GM21515 (cell line): ENCODE data around the gene ZNF771.
"Not testable (repeated sequence)": the region's sequence is repeated elsewhere in the genome, so short reads cannot be mapped to it uniquely, and the experiment has no call there.

ENCODE experiments used
- ATAC-seq: cut with Tn5 transposase; IDR thresholded peaks from one replicate; pipeline ENCODE4 v1.9.1; 2021; ENCODE audit not compliant: unreplicated experiment

Gene ZNF771

DNA sequence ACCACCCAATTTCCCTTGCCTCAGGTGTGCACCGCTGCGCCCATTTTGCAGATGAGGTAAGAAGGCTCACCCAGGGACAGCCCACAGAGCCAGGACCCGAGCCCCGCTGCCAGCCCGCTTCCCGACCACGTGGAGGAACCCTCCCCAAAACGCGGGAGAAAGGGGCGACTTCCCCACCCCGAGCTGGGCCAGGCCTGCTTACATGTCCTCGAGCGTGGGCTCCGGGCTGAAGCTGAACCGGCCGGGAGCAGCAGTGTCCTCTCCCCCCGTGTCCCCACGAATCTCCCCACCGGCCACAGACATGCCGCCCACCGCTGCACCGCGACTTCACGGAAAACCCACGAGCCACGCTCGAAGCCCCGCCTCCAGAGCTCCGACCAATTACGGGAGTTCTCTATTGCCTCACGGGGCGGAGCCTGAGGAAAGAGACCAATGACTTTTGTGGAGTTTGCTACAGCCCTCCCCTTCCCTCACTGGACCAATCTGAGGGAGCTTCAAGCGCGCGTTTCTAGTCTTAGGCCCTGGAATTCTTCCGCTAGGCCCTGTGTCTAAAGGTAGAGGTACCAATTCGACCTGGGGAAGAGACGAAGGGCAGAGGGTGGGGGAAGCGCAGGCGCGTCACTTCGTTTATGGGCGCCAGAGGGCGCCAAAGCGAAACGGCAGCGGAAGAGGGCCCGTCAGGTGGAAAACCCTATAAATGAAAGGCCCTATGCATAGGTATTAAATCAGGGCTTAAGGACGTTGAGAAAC is 22.4 kb downstream of the ZNF771 start, which contains the start of gene DCTPP1:
DCTPP1 (minus strand) TSS at position 353 of the 750 bp plus-strand sequence; CDS start at position 303, 50 bp downstream.
- ATAC-seq = peak; percentile 89

DNA sequence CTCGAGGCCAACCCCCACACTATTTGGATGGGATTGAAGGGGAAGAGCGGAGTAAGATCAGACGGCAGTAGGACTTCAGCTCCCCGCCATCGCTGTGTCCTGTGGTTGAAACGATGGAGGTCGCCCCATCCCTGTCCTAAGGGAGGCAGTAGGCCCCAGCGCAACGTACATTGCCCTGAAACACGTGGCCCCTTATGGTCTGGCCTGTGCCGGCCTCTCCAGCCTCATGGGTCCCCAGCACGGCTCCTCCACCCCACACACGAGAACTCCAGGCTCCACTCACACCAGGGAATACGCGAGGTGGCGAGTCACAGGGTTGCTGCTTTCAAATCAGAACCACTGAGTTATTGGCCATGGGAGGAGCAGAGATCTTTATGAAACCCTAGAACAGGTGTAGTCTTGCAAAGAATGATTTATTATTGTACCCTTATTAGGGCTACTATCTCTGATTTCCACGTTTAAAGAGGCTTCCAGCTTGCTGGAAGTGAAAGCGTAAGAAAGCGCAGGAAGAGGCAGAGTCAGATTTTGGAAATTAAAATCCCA is 23.1 kb downstream of the ZNF771 start:
- peak; percentile 14 for ATAC-seq

DNA sequence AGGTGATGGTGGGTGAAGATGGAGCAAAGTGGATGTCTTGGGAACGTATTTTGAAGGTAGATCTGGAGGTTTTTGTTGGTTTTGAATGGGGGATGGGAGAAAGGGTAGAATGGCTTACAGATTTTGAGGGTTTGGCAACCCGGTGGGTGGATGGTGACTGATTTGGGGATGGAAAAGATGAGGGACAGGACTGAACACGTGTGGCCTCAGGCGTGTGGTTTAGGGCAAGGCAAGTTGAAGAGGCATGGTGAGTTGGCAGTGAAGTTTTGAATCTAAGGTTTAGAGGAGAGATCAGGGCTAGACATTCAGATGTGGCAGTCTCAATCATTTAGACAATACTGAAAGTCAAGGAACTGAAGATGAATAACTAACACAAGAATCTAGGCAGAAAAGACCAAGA is 27.4 kb downstream of the ZNF771 start:
- no peak for ATAC-seq

DNA sequence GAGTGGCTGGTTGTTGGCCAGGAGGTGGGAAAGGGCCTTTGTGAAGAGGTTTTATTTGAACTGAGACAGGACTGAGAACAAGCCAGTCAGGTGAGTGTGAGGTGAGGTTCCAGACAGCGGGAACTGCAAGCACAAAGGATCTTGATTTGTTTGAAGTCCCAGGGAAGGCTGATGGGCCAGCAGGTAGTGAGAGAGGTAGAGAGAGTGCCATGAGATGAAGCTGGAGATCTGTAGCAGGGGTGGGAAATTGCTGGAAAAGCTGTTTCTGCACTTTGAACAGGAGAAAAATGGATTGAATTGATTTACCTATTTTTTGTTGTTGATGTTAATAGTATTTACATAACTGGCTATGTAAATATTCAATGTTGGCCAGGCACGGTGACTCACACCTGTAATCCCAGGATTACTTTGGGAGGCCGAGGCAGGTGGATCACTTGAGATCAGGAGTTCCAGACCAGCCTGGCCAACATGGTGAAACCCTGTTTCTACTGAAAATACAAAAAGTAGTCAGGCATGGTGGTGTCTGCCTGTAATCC is 30.2 kb downstream of the ZNF771 start:
- no peak for ATAC-seq

DNA sequence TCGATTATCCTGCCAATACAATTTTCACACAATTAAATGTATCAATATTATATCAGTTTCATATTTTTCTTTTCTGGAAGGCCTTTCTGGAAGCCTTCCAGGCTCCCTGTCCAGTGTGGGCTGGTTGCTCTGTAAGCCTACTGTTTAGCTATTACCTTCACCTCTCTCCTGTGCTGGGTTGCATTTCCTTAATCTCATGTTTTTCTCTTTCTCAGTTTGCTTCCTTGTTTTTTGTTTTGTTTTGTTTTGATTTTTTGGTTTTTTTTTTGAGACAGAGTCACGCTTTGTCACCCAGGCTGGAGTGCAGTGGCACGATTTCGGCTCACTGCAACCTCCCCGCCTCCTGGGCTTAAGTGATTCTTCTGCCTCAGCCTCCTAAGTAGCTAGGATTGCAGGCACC is 31.4 kb downstream of the ZNF771 start:
- no peak for ATAC-seq

DNA sequence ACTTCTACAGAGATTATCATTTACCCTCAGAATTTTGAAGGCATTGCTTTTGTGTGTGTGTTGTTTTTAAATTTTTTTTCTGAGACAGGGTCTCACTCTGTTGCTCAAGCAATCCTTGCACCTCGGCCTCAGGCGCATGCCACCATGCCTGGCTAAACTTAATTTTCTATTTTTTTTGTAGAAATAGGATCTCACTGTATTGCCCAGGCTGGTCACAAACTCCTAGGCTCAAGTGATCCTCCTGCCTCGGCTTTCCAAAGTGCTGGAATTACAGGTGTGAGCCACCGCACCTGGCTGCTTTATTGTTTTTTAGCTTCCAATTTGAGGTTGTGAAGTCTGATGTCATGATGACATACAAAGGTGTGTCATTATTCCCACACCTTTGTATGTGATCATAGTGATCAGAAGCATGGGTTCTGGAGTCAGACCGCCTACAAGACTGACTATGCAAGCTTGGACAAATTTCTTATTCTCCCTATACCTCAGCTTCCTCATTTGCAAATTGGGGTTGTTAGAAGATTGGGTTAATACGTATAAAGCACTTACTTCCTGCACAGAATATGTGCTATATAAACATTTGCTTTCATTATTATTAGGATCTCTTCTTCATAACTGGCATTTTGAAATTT is 32.4 kb downstream of the ZNF771 start:
- no peak for ATAC-seq

DNA sequence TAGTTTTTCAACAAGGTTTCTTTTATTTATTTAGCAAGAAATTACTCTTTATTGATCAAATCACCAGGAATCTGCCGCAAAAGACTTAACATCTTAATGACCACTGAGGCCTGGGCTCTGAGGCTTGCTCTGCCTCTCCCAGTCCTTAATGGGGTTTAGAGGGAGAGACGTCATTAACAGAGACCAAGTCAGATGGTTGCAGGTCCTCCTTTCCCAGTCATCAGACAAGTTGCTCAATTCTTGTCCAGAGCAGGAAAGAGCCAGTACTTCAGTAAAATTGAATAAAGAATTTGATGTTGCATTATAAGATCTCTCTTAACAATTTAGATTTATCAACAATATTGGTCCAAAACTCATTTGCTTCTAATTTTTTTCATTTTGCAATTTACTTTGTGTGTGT is 36.2 kb downstream of the ZNF771 start:
- no peak for ATAC-seq

DNA sequence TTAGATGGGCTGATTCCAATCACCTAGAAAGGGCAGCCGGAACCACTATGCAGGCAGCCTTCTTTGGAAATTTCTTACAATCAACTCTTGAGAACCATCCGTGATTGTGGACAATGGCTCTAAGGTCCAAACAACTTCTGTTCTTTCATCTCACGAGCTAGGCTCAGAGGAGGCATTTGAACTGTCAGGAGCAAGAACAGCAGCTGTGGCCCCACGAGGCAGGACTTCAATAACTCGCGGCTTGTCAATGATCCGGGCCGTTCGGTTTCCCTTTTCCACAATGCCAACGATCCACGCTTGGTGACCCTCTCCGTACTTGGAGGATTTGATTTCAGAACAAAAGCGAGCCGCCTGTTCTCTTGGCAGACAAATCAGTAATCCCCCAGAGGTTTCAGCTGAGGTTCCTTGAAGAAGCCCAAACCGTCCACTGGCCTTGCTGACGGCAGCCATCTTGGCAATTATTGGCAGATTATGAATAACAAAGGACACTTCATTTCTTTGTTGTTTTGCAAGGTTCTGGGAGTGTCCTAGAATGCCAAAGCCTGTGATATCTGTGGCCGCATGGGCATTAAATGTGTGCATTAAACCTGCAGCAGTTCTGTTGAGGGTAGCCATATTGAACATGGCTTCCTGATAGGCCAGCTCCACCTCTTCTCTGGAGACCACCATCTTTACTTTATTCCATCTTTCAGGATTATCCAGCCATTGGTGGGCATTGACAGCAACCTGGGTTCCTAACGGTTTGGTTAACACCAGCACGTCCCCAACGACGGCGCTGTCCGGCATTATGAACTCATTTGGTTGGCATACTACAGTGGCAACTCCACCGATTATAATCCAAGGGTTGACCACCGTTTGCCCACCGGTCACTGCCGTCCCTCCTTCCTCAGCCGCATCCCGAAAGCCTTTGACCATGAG is 37.1 kb downstream of the ZNF771 start:
- no peak for ATAC-seq

DNA sequence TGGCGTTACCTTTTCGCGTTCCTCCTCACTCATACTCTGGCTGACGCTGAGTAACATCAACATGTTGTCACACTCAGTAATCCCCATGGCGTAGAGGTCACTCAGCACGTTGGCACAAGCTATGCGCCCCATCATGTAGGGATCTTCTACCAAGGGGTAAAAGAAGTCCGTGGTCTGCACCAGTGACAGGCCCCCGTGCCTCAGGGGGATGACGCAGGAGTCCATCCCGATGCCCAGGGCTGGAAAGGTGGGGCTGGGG is 37.7 kb downstream of the ZNF771 start:
- peak; percentile 11 for ATAC-seq

DNA sequence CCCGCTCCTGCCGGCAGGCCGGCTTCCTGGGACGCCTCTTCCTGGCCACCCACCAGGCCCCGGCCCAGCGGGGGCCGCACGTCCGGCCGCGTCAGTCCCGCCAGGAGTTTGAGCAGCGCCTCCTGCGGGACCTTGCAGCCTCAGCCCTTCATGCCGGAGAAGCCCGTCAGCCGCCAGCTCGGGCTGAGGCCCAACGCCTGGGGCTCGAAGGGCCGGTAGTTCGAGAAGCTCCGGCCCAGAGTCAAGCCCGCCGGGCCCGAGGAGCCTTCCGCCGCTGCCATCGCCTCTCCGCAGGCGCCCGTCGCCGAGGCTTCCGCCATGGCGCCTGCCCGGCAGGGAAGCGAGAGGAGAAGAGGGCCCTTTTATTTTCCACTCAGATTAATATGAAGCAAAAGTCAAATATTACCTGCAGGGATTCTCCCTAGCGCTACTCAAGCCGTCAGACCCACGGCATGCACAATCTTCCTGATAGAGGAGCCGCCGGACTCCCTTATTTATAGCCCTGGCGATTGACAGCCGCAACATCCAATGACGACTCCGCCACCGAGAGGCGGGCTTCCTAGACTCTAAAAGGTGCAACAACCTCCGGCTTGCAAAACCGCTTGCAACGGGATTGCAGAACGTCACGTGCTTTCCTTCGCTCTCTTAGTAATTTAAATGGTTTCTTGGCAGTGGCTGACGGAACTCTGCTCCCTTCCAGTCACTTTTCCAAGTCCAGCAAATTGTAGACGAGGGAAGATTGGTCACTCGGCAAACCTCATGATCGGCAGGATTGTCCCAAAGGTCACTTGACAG is 38.2 kb downstream of the ZNF771 start, which contains the start of gene SEPHS2:
SEPHS2 (minus strand) TSS at position 467 of the 795 bp plus-strand sequence; CDS start at position 320, 147 bp downstream.
- peak; percentile 71 for ATAC-seq

DNA sequence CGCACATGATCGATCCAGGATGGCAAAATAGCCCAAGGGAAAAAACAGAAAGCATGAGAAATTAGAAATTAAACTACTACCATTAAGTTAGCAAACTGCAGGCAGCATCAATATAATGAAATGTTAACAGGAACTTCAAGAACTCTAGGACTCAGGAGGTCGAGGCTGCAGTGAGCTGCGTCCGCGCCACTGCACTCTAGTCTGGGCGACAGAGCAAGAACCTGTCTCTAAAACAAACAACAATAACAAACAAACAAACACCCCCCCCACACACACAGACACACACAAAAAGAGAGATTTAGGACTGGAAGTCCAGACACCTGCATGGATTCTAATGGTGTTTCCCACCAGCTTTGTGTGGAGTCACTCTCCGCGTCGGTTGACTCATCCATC is 38.8 kb downstream of the ZNF771 start:
- no peak for ATAC-seq

DNA sequence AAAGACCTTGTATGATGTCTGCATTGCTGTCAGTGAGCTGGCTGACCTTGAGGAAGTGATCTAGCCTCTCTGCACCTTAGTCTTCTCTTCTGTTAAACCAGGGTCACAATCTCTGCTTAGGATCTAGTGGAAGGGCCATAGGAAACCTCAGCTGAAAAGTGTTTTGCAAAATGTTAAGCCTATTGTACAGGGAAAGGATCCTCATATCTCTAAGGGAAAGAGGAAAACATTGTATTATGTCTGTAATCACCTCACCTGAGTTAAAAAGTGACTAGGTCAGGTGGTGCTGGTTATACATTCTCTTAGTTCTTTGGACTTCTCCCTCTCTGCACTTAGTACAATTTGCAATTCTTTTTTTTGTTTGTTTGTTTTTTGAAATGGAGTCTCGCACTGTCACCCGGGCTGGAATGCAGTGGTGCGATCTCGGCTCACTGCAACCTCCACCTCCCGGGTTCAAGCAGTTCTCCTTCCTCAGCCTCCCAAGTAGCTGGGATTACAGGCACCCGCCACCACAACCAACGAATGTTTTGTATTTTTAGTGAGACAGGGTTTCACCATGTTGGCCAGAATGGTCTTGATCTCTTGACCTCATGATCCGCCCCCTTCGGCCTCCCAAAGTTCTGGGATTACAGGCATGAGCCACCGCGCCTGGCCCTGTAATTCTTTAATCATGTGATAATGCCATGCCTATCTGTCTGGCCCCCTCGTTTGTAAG is 40.3 kb downstream of the ZNF771 start:
- no peak for ATAC-seq

DNA sequence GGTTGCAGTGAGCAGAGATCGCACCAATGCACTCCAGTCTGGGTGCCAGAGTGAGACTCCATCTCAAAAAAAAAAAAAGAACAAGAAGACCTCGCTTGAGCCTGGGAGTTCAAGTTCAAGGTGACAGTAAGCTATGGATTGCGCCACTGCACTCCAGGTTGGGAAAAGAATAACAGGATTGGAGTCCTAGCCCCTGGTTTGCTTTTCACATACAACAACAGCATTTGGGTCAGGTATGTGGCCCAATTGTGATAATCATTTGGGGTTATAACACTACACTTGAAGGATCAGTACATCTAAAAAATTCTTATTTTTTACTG is 41.7 kb downstream of the ZNF771 start:
- no peak for ATAC-seq

DNA sequence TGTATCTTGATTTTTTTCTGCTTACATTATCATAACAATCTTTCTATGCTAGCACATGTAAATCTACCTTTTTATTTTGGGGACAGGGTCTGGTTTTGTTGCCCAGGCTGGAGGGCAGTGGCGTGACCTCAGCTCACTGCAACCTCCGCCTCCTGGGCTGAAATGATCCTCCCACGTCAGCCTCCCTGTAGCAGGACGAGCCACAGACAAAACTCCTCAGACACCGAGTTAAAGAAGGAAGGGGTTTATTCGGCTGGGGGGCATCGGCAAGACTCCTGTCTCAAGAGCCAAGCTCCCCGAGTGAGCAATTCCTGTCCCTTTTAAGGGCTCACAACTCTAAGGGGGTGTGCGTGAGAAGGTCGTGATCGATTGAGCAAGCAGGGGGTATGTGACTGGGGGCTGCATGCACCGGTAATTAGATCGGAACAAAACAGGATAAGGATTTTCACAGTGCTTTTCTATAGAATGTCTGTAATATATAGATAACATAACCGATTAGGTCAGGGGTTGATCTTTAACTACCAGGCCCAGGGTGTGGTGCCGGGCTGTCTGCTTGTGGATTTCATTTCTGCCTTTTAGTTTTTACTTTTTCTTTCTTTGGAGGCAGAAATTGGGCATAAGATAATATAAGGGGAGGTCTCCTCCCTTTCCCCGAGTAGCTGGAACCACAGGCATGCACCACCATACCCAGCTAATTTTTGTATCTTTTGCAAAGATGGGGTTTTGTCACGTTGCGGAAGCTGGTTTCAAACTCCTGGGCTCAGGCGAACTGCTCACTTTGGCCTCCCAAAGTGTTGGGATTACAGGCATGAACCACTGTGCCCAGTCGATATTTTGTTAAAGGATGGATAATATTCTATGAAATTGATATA is 45.5 kb downstream of the ZNF771 start:
- not testable (repeated sequence) for ATAC-seq

DNA sequence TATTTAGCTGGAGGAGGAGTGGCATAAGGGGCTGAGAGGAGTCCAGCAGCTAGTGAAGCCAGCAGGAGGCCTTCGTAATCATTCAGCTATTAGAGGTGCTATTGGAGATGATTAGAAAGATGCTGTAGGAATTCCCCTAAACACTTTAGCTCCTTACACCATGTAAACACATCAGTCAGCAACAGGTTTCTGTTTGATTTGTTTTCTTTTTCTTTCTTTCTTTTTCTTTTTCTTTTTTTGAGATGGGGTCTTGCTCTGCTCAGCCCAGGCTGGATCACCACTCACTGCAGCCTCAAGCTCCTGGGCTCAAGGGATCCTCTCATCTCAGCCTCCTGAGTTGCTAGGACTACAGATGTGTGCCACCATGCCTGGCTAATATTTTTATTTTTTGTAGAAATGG is 48.9 kb downstream of the ZNF771 start:
- no peak for ATAC-seq

DNA sequence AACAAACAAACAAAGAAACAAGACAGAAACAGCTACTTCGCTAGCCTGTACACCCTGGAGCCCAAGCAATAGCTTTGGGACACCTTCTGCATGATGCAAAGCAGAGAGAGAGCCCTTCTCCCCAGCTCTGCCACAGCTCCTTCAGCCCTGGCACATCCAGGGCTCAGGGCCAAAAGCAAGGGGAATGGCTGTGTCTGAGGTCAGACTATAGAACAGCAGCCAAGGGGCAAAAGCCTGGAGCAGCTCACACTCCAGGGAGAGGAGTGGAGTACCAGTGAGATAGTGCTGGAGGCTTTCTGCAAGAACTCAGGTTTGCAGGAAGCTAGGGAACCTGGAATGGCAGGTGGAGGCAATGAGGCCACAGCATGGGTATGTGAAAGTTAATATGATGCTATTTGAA is 49.9 kb downstream of the ZNF771 start:
- no peak for ATAC-seq

DNA sequence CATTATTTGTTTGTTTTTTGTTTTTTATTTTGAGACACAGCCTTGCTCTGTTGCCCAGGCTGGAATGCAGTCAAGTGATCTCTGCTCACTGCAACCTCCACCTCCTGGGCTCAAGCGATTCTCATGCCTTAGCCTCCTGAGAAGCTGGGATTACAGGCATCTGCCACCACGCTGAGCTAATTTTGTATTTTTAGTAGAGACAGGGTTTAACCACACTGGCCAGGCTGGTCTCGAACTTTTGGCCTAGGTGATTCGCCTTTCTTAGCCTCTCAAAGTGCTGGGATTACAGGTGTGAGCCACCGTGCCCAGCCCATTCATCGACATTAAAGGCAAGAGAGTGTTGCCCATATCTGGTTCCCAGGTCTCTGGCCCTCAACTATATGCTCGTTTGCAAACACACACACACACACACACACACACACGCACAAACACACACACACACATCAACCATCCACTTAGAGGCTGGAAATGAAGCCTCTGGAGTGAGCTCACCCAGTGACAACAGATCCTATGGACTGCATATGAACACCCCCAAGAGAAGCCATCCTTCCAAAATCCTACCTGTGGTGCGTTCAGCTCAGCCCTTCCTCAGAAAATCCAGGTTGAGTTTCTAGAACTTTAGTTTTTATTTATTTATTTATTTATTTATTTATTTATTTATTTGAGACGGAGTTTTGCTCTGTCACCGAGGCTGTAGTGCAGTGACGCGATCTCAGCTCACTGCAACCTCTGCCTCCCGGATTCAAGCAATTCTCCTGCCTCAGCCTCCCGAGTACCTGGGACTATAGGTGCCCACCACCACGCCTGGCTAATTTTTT is 50.5 kb downstream of the ZNF771 start:
- ATAC-seq = no peak
